ENCODE results near the gene OSER1. TPM values are rescaled to one million over a fixed set of nuclear protein-coding genes. Genes with fewer than 3 reads are reported as not detected.
A peak's percentile ranks its signal among the peaks of the same experiment; 100 is the strongest.

Gene OSER1
- polyA plus RNA-seq, 3 donors: 42.3 to 89.1 (median 45.1) TPM

DNA sequence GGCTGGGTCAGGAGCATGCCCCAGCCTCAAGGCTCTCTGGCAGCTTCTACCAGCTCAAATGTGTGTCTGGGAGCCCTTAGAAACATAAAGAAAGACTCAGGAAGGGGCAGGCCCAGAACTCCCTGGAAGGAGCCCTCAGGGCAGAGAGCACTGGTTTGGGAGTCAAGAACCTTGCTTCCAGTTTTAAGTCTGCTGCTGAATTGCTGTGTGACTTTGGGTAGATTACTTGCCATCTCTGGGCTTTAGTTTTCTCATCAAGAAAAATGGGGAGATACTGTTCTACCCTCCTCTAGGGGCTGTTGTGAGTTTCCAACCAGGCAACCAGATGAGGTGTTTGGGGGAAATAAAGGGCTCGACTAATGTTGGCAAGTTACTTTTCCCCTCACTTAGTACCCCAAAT, 45.4 kb upstream of the OSER1 start:
- TF ChIP-seq, protein P1, sequence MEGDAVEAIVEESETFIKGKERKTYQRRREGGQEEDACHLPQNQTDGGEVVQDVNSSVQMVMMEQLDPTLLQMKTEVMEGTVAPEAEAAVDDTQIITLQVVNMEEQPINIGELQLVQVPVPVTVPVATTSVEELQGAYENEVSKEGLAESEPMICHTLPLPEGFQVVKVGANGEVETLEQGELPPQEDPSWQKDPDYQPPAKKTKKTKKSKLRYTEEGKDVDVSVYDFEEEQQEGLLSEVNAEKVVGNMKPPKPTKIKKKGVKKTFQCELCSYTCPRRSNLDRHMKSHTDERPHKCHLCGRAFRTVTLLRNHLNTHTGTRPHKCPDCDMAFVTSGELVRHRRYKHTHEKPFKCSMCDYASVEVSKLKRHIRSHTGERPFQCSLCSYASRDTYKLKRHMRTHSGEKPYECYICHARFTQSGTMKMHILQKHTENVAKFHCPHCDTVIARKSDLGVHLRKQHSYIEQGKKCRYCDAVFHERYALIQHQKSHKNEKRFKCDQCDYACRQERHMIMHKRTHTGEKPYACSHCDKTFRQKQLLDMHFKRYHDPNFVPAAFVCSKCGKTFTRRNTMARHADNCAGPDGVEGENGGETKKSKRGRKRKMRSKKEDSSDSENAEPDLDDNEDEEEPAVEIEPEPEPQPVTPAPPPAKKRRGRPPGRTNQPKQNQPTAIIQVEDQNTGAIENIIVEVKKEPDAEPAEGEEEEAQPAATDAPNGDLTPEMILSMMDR (IDR thresholded peaks at IDR 0.05): no peak
- no CpG with 5 or more reads among the region's 1 CpG for WGBS (ENCODE audit: insufficient coverage)
- no peaks in the 10 kb centered on the region for H3K27me3 ChIP-seq (ENCODE audit: control insufficient read depth in 2 of 2, insufficient read depth in 2 of 2, low read length in 2 of 2)
- Mint-ChIP-seq H3K9me3 (peaks cover 0 to 2% (median 0%) of the 10 kb centered on the region in 7 donors), H3K27ac (no peak overlapping the region), H3K4me1 (no peaks in the 10 kb centered on the region), H3K4me3 (no peak overlapping the region), H3K27me3 (ENCODE audit: low read depth in 3 of 3) (peaks cover 0 to 4% (median 2%) of the 10 kb centered on the region in 3 donors), H3K36me3 (no peaks in the 10 kb centered on the region)
- intact Hi-C loops (cut with micrococcal nuclease): no loop called here
- no peak overlapping the region for H3K4me3 ChIP-seq (replicated peaks in 1 of 3; ENCODE audit: low read depth in 2 of 3, low read length in 3 of 3)
- DNase-seq: no peak
- H4K20me1 ChIP-seq (ENCODE audit: insufficient read depth, low read length): no peaks in the 10 kb centered on the region
- no peak overlapping the region for H3K4me2 ChIP-seq (replicated peaks; ENCODE audit: extremely low read depth, low read length, poor library complexity, severe bottlenecking)
- H3K9me3 ChIP-seq (replicated peaks in 1 of 2; ENCODE audit: control insufficient read depth in 1 of 2, insufficient read depth in 1 of 2, low read length in 2 of 2): no peaks in the 10 kb centered on the region
- no peak overlapping the region for H3K27ac ChIP-seq (ENCODE audit: low read depth in 1 of 2, low read length in 2 of 2)
- no peaks in the 10 kb centered on the region for H3K36me3 ChIP-seq (replicated peaks in 1 of 2; ENCODE audit: control insufficient read depth in 1 of 2, insufficient read depth in 2 of 2, low read length in 2 of 2)
- H2AFZ ChIP-seq (ENCODE audit: insufficient read depth, low read depth, low read length, poor library complexity, severe bottlenecking): no peak overlapping the region
- no peaks in the 10 kb centered on the region for H3K4me1 ChIP-seq (ENCODE audit: control insufficient read depth in 1 of 2, insufficient read depth in 2 of 2, low read length in 2 of 2)
- H3K79me2 ChIP-seq (ENCODE audit: insufficient read depth, low read length): no peaks in the 10 kb centered on the region
- no peak overlapping the region for H3K9ac ChIP-seq (ENCODE audit: insufficient read depth, low read length, poor library complexity, severe bottlenecking)

DNA sequence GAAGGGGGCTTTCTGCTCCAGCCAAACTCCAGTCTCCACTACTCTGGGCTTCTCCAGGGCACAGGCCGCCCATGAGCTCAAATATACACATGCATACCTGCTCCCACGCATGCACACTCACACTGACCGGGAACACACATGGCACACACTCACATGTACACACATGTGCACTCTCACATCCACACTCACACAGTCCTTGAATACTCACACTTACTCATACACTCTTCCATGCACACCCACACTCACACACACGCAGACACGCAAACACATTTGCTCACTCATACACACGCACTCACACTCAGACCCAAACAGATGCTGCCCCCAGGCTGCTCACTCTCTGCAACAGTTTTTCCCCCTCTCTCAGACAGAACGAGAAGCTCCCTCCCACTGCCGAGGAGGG, 43.5 kb upstream of the OSER1 start:
- H3K9me3 ChIP-seq (replicated peaks in 1 of 2; ENCODE audit: control insufficient read depth in 1 of 2, insufficient read depth in 1 of 2, low read length in 2 of 2): no peaks in the 10 kb centered on the region
- Mint-ChIP-seq H3K4me1 (no peaks in the 10 kb centered on the region), H3K27ac (no peak overlapping the region), H3K27me3 (ENCODE audit: low read depth in 3 of 3) (peaks cover 0 to 8% (median 2%) of the 10 kb centered on the region in 3 donors), H3K36me3 (no peaks in the 10 kb centered on the region), H3K4me3 (peak overlapping the region in 1 of 2 donors; percentile 12), H3K9me3 (peaks cover 0 to 2% (median 0%) of the 10 kb centered on the region in 7 donors)
- H3K79me2 ChIP-seq (ENCODE audit: insufficient read depth, low read length): no peaks in the 10 kb centered on the region
- no peak overlapping the region for H2AFZ ChIP-seq (ENCODE audit: insufficient read depth, low read depth, low read length, poor library complexity, severe bottlenecking)
- no peak overlapping the region for H3K4me3 ChIP-seq (replicated peaks in 1 of 3; ENCODE audit: low read depth in 2 of 3, low read length in 3 of 3)
- no peak overlapping the region for H3K4me2 ChIP-seq (replicated peaks; ENCODE audit: extremely low read depth, low read length, poor library complexity, severe bottlenecking)
- no peak for DNase-seq
- TF ChIP-seq, protein P1 (IDR thresholded peaks at IDR 0.05): no peak
- H3K36me3 ChIP-seq (replicated peaks in 1 of 2; ENCODE audit: control insufficient read depth in 1 of 2, insufficient read depth in 2 of 2, low read length in 2 of 2): no peaks in the 10 kb centered on the region
- 100% methylated on average over 6 of the region's 8 CpGs for WGBS (ENCODE audit: insufficient coverage)
- H3K4me1 ChIP-seq (ENCODE audit: control insufficient read depth in 1 of 2, insufficient read depth in 2 of 2, low read length in 2 of 2): no peaks in the 10 kb centered on the region
- H4K20me1 ChIP-seq (ENCODE audit: insufficient read depth, low read length): no peaks in the 10 kb centered on the region
- intact Hi-C loops (cut with micrococcal nuclease): no loop called here
- H3K27me3 ChIP-seq (ENCODE audit: control insufficient read depth in 2 of 2, insufficient read depth in 2 of 2, low read length in 2 of 2): no peaks in the 10 kb centered on the region
- no peak overlapping the region for H3K9ac ChIP-seq (ENCODE audit: insufficient read depth, low read length, poor library complexity, severe bottlenecking)
- no peak overlapping the region for H3K27ac ChIP-seq (ENCODE audit: low read depth in 1 of 2, low read length in 2 of 2)
